ENCODE measurements around the gene MIB1. TPM values are rescaled to one million over a fixed set of nuclear protein-coding genes. Genes with fewer than 3 reads are reported as not detected.

Gene MIB1
- total RNA-seq, 4 donors from 2014 or later: 17.9 to 25.3 (median 21.1) TPM

DNA sequence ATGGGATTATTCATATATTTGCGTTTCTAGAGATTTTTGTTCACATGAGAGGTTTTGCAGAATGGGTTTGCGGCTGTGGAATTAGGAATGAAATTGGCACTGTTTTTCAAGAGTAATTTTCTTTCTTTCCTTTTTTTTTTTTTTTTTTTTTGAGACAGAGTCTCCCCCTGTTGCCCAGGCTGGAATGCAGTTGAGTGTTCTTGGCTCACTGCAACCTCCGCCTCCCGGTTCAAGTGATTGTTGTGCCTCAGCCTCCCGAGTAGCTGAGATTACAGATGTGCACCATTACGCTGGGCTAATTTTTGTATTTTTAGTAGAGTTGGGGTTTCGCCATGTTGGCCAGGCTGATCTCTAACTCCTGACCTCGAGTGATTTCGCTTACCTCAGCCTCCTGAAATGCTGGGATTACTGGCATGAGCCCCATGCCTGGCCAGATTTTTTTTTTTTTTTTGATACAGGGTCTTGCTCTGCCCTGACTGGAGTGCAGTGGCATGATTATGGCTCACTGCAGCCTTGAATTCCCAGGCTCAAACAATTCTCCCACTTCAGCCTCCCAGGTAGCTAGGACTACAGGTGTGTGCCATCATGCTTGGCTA, 65.3 kb downstream of the MIB1 start:
- intact Hi-C loops (cut with DNase I; ENCODE audit: low total_unique reads): loop anchor here (10.0 kb wide), 1 partner anchor 691 kb away; the partner anchor contains the start of gene ROCK1
- no peak for DNase-seq (ENCODE audit: low spot score in 2 of 2)
- no peak for TF ChIP-seq POLR2A (IDR thresholded peaks at IDR 0.05)
- TF ChIP-seq, protein P1, sequence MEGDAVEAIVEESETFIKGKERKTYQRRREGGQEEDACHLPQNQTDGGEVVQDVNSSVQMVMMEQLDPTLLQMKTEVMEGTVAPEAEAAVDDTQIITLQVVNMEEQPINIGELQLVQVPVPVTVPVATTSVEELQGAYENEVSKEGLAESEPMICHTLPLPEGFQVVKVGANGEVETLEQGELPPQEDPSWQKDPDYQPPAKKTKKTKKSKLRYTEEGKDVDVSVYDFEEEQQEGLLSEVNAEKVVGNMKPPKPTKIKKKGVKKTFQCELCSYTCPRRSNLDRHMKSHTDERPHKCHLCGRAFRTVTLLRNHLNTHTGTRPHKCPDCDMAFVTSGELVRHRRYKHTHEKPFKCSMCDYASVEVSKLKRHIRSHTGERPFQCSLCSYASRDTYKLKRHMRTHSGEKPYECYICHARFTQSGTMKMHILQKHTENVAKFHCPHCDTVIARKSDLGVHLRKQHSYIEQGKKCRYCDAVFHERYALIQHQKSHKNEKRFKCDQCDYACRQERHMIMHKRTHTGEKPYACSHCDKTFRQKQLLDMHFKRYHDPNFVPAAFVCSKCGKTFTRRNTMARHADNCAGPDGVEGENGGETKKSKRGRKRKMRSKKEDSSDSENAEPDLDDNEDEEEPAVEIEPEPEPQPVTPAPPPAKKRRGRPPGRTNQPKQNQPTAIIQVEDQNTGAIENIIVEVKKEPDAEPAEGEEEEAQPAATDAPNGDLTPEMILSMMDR (IDR thresholded peaks at IDR 0.05): no peak
- 89 to 93% methylated on average over 9 of the region's 9 CpGs for WGBS, 2 donors
- H3K4me3 ChIP-seq (ENCODE audit: low read depth, poor library complexity, severe bottlenecking): no peak overlapping the region

DNA sequence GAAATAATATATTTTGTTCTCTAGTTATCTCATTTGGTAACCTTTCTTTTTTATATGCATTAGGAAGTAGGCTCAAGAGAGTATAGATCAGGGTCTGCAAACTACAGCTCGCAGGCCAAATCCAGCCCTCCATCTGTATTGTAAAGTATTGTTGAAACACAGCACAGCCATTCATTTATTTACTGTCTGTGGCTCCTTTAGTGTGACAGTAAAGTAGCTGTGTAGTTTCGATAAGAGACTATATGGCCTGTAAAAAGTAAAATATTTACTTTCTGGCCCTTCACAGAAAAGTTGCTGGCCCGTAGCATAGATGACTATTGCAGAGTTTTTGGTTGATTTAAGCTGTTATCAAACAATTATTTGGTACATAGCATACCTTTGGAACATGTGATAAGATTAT, 67.6 kb downstream of the MIB1 start:
- no peak for TF ChIP-seq POLR2A (IDR thresholded peaks at IDR 0.05)
- TF ChIP-seq, protein P1 (IDR thresholded peaks at IDR 0.05): no peak
- no peak for DNase-seq (ENCODE audit: low spot score in 2 of 2)
- WGBS, 2 donors: 96 to 99% methylated on average over 3 of the region's 3 CpGs
- intact Hi-C loops (cut with DNase I; ENCODE audit: low total_unique reads): loop anchor here (10.0 kb wide), 1 partner anchor 693 kb away; the partner anchor contains the start of gene ROCK1
- no peak overlapping the region for H3K4me3 ChIP-seq (ENCODE audit: low read depth, poor library complexity, severe bottlenecking)

DNA sequence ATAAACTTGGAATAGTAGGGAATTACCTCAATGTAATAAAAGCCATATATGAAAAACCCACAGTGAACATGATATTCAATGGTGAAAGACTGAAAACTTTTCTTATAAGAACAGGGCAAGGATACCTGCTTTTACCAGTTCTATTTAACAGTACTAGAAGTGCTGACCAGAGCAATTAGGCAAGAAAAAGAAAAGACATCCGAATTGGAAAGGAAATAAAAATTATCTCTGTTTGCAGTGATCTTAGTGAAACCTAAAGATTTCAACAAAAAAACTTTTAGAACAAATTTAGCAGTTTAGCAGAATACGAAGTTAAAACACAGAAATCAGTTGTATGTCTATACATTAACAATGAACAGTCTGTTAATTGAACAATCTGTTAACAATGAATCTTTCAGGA, 69.1 kb downstream of the MIB1 start:
- no peak for DNase-seq (ENCODE audit: low spot score in 2 of 2)
- intact Hi-C loops (cut with DNase I; ENCODE audit: low total_unique reads): loop anchor here (10.0 kb wide), 1 partner anchor 695 kb away; the partner anchor contains the start of gene ROCK1
- H3K4me3 ChIP-seq (ENCODE audit: low read depth, poor library complexity, severe bottlenecking): no peak overlapping the region
- TF ChIP-seq POLR2A (IDR thresholded peaks at IDR 0.05): no peak
- TF ChIP-seq, protein P1 (IDR thresholded peaks at IDR 0.05): no peak
- 94 to 98% methylated on average over 2 of the region's 2 CpGs for WGBS, 2 donors

DNA sequence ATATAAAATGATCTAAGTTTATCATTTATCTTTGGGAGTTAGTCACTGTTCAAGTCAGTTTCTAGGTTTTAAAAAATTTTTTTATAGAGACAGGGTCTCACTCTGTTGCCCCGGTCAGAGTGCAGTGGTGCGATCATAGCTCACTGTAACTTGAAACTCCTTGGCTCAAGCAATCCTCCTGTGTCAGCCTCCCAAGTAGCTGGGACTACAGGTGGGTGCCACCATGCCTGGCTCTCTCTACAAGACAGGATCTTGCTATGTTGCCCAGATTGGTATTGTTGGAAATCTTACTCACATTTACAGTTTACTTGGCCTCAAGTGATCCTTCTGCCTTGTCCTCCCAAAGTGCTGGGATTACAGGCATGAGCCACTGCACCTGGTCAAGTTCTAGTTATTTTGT, 74.5 kb downstream of the MIB1 start:
- no peak for DNase-seq (ENCODE audit: low spot score in 2 of 2)
- no peak overlapping the region for H3K4me3 ChIP-seq (ENCODE audit: low read depth, poor library complexity, severe bottlenecking)
- no peak for TF ChIP-seq POLR2A (IDR thresholded peaks at IDR 0.05)
- TF ChIP-seq, protein P1 (IDR thresholded peaks at IDR 0.05): no peak
- intact Hi-C loops (cut with DNase I; ENCODE audit: low total_unique reads): no loop called here
- 96 to 97% methylated on average over 2 of the region's 2 CpGs for WGBS, 2 donors

DNA sequence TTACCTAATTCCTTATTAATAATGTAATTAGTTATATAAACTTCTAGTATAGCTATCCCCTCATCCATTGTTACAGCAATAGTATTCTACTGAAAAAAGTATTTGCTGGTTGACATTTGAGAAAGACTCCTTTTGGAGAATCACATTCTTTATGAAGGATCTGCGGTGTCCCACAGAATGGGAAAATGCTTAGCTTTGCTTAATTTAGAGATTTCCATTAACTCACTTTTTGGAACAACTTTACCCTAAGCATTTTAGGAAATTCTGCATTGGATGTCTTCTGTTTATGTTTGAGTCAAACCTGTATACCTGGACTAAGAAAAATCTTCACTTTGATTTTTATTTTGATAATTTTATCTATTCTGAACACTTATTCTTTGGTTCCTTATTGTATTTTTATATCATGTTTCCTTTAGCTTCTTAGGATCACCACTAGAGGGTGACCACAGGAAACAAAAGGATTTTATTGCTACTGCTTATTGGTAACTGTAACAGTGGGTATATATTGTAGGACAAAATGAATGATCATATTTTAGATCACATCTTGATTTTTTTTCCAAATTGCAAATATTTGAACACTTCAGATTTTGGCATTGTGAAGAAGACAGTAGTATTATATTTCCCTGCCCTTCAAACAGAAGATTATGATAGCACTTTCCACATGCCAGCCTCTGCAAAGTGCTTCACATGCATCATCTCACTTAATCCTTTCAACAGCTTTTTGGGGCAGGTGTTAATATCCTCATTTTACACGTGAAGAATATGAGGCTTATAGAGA, 79.6 kb downstream of the MIB1 start:
- TF ChIP-seq POLR2A (IDR thresholded peaks at IDR 0.05): no peak
- TF ChIP-seq, protein P1 (IDR thresholded peaks at IDR 0.05): no peak
- intact Hi-C loops (cut with DNase I; ENCODE audit: low total_unique reads): no loop called here
- WGBS, 2 donors: 72 to 78% methylated on average over 2 of the region's 2 CpGs
- no peak overlapping the region for H3K4me3 ChIP-seq (ENCODE audit: low read depth, poor library complexity, severe bottlenecking)
- DNase-seq (ENCODE audit: low spot score in 2 of 2): no peak
